GM18909 (cell line): ENCODE results near the gene ESYT2.
"Not testable (repeated sequence)": the region's sequence is repeated elsewhere in the genome, so short reads cannot be mapped to it uniquely, and the experiment has no call there.

ENCODE experiments used
- ATAC-seq: cut with Tn5 transposase; IDR thresholded peaks from one replicate; pipeline ENCODE4 v1.9.1; 2021; ENCODE audit warnings: mild to moderate bottlenecking; ENCODE audit not compliant: unreplicated experiment, poor library complexity

ESYT2 gene

DNA sequence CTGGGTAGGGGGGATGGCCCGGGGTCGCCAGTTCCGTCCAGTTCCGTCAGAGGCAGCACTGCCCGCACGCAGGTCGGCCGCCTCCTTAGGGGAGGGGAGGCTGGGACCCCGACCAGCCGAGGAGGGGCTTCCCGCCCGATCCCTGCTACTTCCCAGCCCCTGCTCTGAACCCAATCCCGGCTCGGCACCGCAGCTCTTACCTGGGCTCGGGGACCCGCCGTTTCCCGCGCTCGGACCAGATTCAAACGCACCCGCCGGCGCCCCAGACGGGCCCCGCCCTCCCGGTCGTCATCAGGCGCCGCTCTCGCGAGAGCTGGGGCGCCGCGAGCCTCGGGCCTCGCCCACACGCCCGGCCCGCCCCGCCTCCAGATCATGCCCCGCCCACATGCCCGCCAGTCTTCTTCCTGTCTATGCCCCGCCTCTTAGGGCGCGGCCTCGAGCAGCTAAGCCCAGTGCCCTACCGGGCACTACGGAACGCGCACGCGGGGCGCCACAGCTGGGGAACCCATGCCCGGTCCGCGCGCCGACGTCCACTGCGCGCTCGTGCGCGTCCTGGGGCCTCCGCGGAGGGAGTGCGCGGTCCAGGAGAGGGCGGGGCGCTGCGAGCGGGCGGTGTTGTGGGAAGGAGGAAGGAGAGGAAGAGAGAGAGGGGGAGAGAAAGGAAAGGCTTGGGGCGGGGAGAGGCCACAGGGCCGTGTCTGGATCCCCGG, 124.6 kb downstream of the ESYT2 start, which contains the start of gene NCAPG2:
Gene NCAPG2 (minus strand): TSS at position 281 of the 710 bp plus-strand sequence. CDS start 2,905 bp downstream, outside the sequence.
- ATAC-seq, result peak; percentile 98

GRCh38 chr7:158703679-158704523, 125.4 kb downstream of the ESYT2 start:
- ATAC-seq, result not testable (repeated sequence)

DNA sequence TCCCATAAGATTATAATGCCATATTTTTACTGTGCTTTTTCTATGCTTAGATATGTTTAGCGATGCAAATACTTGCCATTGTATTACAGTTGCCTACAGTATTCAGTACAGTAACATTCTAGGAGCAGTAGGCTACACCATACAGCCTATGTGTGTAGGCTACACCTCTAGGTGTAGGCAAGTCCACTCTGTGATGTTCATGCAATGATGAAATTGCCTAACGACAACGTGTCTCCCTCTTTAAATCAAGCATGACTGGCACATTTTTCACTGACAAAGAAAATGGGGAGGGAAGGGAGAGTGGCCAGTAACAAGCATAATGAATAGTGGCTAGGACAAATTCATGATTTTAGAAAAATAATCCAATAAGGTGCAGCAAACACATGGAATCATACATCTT, 126.4 kb downstream of the ESYT2 start:
- ATAC-seq, result no peak

- no peak for ATAC-seq
Measured at GRCh38 chr7:158702196-158702595, 127.1 kb downstream of the ESYT2 start.

DNA sequence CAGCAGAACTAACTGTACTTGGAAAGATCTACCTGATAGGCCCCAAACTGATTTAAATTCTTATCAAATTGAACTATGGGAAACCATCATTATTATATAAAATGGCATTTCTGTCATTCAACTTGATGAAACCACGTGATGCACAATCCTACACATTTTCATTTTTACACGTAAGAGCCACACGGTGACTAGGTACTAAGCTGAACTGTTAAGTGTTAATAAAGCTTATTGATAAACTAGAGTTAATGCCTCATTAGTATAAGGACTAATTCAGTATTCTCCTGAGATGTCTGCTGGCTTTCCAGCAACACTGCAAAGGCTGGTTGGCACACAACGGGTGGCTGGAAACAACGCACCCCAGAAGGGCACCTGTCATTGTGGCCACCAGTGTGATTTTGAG, 129.3 kb downstream of the ESYT2 start:
- no peak for ATAC-seq

DNA sequence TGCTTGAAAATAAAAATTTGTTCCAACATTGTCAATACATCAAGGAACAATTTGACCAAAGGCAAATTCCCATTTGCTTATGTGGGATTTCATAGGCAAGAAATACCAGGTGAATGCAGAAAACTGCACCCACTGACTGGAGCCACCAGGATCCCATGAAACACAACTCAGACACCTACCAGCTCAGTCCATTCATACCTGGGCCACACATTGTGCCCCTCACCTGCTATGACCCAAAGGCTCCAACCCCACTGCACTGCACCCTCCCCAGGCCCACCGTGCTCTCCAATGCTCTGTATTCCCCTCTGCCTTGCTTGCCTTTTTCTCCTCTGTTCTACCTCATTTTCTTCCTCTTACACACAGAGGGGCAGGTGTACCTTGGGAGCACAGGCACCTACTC, 130.0 kb downstream of the ESYT2 start:
- ATAC-seq, result no peak

DNA sequence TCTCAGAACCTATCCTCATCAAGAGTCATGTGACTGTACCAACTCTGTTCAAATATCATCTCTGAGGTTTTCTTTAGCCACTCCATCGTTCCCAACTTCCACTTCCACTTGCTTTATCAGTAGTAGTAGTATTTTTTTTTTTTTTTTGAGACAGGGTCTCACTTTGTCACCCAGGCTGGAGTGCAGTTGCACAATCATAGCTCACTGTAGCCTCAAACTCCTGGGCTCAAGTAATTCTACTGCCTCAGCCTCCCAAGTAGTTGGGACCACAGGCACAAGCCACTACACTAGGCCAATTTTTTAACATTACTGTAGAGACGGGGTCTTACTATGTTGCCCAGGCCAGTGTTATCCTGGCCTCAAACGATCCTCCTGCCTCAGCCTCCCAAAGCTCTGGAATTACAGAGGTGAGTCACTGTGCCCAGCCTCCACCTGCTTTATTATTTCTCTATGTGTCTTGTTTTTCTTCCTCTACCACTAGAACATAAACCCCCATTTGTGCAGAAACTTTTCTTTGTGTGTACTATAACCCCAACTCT, 130.6 kb downstream of the ESYT2 start:
- ATAC-seq, result no peak

DNA sequence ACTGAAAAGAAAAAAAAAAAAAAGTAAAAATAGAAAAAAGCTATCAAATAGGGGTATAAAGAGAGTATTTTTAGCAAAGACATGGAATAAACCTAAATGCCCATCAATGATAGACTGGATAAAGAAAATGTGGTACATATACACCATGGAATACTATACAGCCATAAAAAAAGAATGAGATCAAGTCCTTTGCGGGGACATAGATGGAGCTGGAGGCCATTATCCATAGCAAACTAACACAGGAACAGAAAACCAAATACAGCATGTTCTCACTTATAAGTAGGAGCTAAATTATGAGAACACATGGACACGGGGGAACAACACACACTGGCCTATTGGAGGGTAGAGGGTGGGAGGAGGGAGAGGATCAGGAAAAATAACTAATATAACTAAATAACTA, 131.7 kb downstream of the ESYT2 start:
- not testable (repeated sequence) for ATAC-seq

- peak; percentile 87 for ATAC-seq
Measured at GRCh38 chr7:158695726-158696452, 133.4 kb downstream of the ESYT2 start.

GRCh38 chr7:158695056-158695455, 134.3 kb downstream of the ESYT2 start:
- no peak for ATAC-seq

GRCh38 chr7:158694650-158695049, 134.7 kb downstream of the ESYT2 start:
- ATAC-seq, result no peak

DNA sequence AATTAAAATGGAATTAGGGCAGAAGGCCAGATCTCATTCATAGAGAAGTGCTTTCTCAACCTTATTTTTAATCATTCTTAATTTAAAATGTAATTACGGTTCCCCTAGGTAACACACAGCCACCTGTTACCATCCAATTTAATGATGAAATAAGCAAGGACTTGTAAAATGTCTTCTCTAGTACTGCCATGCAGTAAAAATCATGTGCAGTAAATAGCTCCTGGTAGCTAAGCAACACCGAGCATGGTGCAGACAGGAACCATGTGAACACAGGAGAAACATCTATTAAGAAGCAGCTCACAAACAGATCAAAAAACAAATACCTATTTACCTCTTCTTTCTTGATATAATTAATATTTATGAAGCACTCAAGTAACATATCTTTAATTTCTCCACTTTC, 139.8 kb downstream of the ESYT2 start:
- ATAC-seq, result no peak

- ATAC-seq, result no peak
Measured at GRCh38 chr7:158687406-158687805, 141.9 kb downstream of the ESYT2 start.

DNA sequence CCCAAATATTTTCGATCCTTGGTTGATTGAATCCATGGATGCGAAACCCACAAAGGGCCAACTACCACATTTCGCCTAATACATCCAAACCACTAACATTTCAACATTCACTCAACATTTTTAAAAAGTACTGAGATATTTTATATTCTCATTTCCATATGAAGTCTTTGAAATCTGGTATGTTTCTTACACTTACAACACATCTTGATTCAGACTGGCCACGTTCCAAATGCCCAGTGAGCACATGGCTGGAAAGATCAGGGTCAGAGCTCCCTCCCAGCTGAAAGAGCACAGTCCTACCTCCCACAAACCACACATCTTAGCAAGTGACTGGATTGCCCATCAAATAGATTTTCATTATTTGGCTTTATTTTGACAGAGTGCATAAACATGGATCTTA, 143.6 kb downstream of the ESYT2 start:
- no peak for ATAC-seq

- ATAC-seq, result no peak
Measured at GRCh38 chr7:158684329-158684728, 145.0 kb downstream of the ESYT2 start.

GRCh38 chr7:158683541-158683940, 145.8 kb downstream of the ESYT2 start:
- no peak for ATAC-seq

- no peak for ATAC-seq
Measured at GRCh38 chr7:158682456-158682855, 146.9 kb downstream of the ESYT2 start.
